K562 (cell line): ENCODE measurements around the gene AMH. TPM values are rescaled to one million over a fixed set of nuclear protein-coding genes. Genes with fewer than 3 reads are reported as not detected.

Source experiments
- BHLHE40 ChIP-seq: IDR thresholded peaks from 2 replicates; pipeline ENCODE4 v1.6.1; 2011; ENCODE audit warnings: low read length, improper control_type of control experiment
- BRD9 ChIP-seq: fragments of 450-650 bp; IDR thresholded peaks from 2 replicates; pipeline ENCODE4 v1.6.1; 2018; ENCODE audit warnings: low read depth; ENCODE audit not compliant: partially characterized antibody
- CHD1 ChIP-seq: fragments of 200-600 bp; sonication (generic); IDR thresholded peaks from one replicate; pipeline ENCODE4 v1.6.1; 2012; ENCODE audit warnings: mild to moderate bottlenecking, moderate library complexity, low read length, inconsistent platforms
- CXXC5 ChIP-seq: fragments of 250-450 bp; sonication (Bioruptor Pico); IDR thresholded peaks from 2 replicates; pipeline ENCODE4 v1.8.0; 2022; ENCODE audit warnings: inconsistent platforms, mild to moderate bottlenecking, moderate library complexity
- ELF1 ChIP-seq: fragments of 200-800 bp; sonication (Bioruptor generic); IDR thresholded peaks from 2 replicates; pipeline ENCODE4 v1.6.1; 2016; ENCODE audit warnings: missing genetic modification characterization, missing compliant biosample characterization
- GABPA ChIP-seq: fragments of 200-800 bp; sonication (Bioruptor generic); conservative IDR thresholded peaks from 2 replicates; pipeline ENCODE4 v1.6.1; 2016; ENCODE audit warnings: low read depth, missing genetic modification characterization, missing compliant biosample characterization
- HOXB6 ChIP-seq: fragments of 250-450 bp; sonication (Bioruptor Pico); IDR thresholded peaks from 2 replicates; pipeline ENCODE4 v1.5.1; 2022; ENCODE audit warnings: mild to moderate bottlenecking, borderline replicate concordance
- KDM5B ChIP-seq: fragments of 200-600 bp; sonication (generic); IDR thresholded peaks from 2 replicates; pipeline ENCODE4 v1.6.1; 2012; ENCODE audit warnings: low read depth, mild to moderate bottlenecking, moderate library complexity, low read length, control low read depth, inconsistent platforms; ENCODE audit not compliant: insufficient replicate concordance
- KLF1 ChIP-seq: fragments of 450-650 bp; IDR thresholded peaks from 2 replicates; pipeline ENCODE4 v1.6.1; 2016; ENCODE audit warnings: missing genetic modification characterization, missing compliant biosample characterization
- MAX ChIP-seq: sonication (generic); formaldehyde crosslinking; IDR thresholded peaks from 2 replicates; pipeline ENCODE4 v1.9.0; 2022; ENCODE audit warnings: mild to moderate bottlenecking, missing genetic modification reagents
- MTF1 ChIP-seq: fragments of 250-450 bp; sonication (Bioruptor Pico); IDR thresholded peaks from 2 replicates; pipeline ENCODE4 v1.9.0; 2021; ENCODE audit warnings: moderate library complexity, mild to moderate bottlenecking, inconsistent platforms, borderline replicate concordance
- NBN ChIP-seq: fragments of 450-650 bp; IDR thresholded peaks from 2 replicates; pipeline ENCODE4 v1.6.1; 2016; ENCODE audit warnings: low read depth, mild to moderate bottlenecking
- NR2C1 ChIP-seq, 2 experiments: fragments of 450-650 bp; IDR thresholded peaks; 2 replicates each; pipeline ENCODE4 v1.6.1; 2017; ENCODE audit warnings: mild to moderate bottlenecking in 2 of 2, antibody characterized with exemption in 1 of 2, inconsistent platforms in 1 of 2, missing compliant biosample characterization in 1 of 2, missing genetic modification characterization in 1 of 2
- NR2C2 ChIP-seq, 2 experiments: fragments of 200-800 bp in 1 of 2; sonication (Bioruptor generic) in 1 of 2; sonication (generic) in 1 of 2; formaldehyde crosslinking in 1 of 2; IDR thresholded peaks; 2 replicates each; pipeline versions ENCODE4 v1.6.1 to v1.8.0; 2016 to 2022; ENCODE audit warnings: mild to moderate bottlenecking in 1 of 2, missing compliant biosample characterization in 1 of 2, missing genetic modification characterization in 1 of 2, missing genetic modification reagents in 1 of 2
- POLR2G ChIP-seq: fragments of 200-400 bp; formaldehyde crosslinking; IDR thresholded peaks from 2 replicates; pipeline ENCODE4 v1.6.1; 2017; ENCODE audit warnings: low read depth, mild to moderate bottlenecking, antibody characterized with exemption, low read length, moderate library complexity
- SMAD4 ChIP-seq: fragments of 250-450 bp; sonication (Bioruptor Pico); conservative IDR thresholded peaks from 2 replicates; pipeline ENCODE4 v1.8.0; 2021; ENCODE audit warnings: inconsistent platforms, mild to moderate bottlenecking, moderate library complexity
- YY1 ChIP-seq, 3 experiments: IDR thresholded peaks; 2 replicates each; pipeline ENCODE4 v1.6.1; 2011; ENCODE audit warnings: low read length in 2 of 3, mild to moderate bottlenecking in 2 of 3, moderate library complexity in 2 of 3, borderline replicate concordance in 1 of 3, control low read depth in 1 of 3, low read depth in 1 of 3; ENCODE audit not compliant: insufficient read depth in 3 of 3, insufficient replicate concordance in 2 of 3, control insufficient read depth in 1 of 3, insufficient read length in 1 of 3; ENCODE audit errors: extremely low read depth in 1 of 3
- ZFX ChIP-seq: sonication (generic); formaldehyde crosslinking; IDR thresholded peaks from 2 replicates; pipeline ENCODE4 v1.8.0; 2022; ENCODE audit warnings: mild to moderate bottlenecking, missing genetic modification reagents, moderate library complexity
- ZNF197 ChIP-seq: fragments of 200-800 bp; sonication (Bioruptor generic); IDR thresholded peaks from 2 replicates; pipeline ENCODE4 v1.6.1; 2016; ENCODE audit warnings: low read depth, missing genetic modification characterization, missing compliant biosample characterization
- ZNF395 ChIP-seq: fragments of 200-800 bp; sonication (Bioruptor generic); IDR thresholded peaks from 2 replicates; pipeline ENCODE4 v1.6.1; 2017; ENCODE audit warnings: missing genetic modification characterization, missing compliant biosample characterization
- ZNF431 ChIP-seq: sonication (generic); formaldehyde crosslinking; IDR thresholded peaks from 2 replicates; pipeline ENCODE4 v1.8.0; 2022; ENCODE audit warnings: mild to moderate bottlenecking, missing genetic modification reagents
- ZNF740 ChIP-seq, 3 experiments: fragments of 200-800 bp in 1 of 3; sonication (Bioruptor generic) in 1 of 3; sonication (generic) in 1 of 3; formaldehyde crosslinking in 1 of 3; IDR thresholded peaks; 2 replicates each; pipeline versions ENCODE4 v1.6.1 to v1.8.0; 2016 to 2022; ENCODE audit warnings: mild to moderate bottlenecking in 2 of 3, missing compliant biosample characterization in 2 of 3, missing genetic modification characterization in 2 of 3, missing genetic modification reagents in 1 of 3
- polyA plus RNA-seq, 8 experiments: library from polyadenylated mRNA; depleted of rRNA in 4 of 8; stranded (reverse) in 5 of 8; unstranded in 3 of 8; fragments of >200 nt; fragmentation: Nextera tagmentation in 2 of 8; fragmentation: Illumina TruSeq in 1 of 8; extraction: Ambion mirVana in 2 of 8; extraction: Trizol in 1 of 8; gene quantifications; 2 replicates each; pipeline versions ENCODE4 v1.2.1 to v1.2.3, GENCODE V29; 2011 to 2014; ENCODE audit warnings: inconsistent platforms in 1 of 8, missing spikeins in 1 of 8
- total RNA-seq, 7 experiments: library from RNA; depleted of rRNA in 6 of 7; stranded (reverse); fragments of >200 nt in 6 of 7; fragmentation: Illumina TruSeq in 2 of 7; extraction: Trizol in 2 of 7; gene quantifications; 2 replicates each; pipeline versions ENCODE4 v1.2.1 to v1.2.3, GENCODE V29; 2011 to 2021; ENCODE audit warnings: low replicate concordance in 1 of 7

The AMH gene
- total and polyA plus RNA-seq, 9 of the 15 experiments (the other 6 are each of a cell fraction or from before 2014, with no cell fraction given), result 0.29 to 27.4 (median 2.6) TPM; not detected in 2

- TF ChIP-seq ZNF197 (CRISPR knock-in tag) (0 out of 2 replicates have a peak, but pooled peaks have one; percentile 29), SMAD4 (peak; percentile 62; the same call in 1 of the 2 replicates), ZNF395 (CRISPR knock-in tag) (0 out of 2 replicates have a peak, but pooled peaks have one; percentile 39), GABPA (tag) (peak; percentile 74), ZNF740 (CRISPR knock-in tag; IDR thresholded peaks at IDR 0.05) (peak; percentile 9), ZNF740 (tag; IDR thresholded peaks at IDR 0.05) (no peak), POLR2G (peak; percentile 73), CHD1 (no peak), NBN (no peak), KLF1 (tag) (0 out of 2 replicates have a peak, but pooled peaks have one; percentile 67), BRD9 (no peak), YY1 (IDR thresholded peaks at IDR 0.05; ENCODE audit: borderline replicate concordance in 1 of 3, control insufficient read depth in 1 of 3, extremely low read depth in 1 of 3, insufficient read depth in 3 of 3, insufficient read length in 1 of 3, insufficient replicate concordance in 2 of 3, low read depth in 1 of 3, low read length in 2 of 3) (peak in 1 of 3 experiments; percentile 67), MAX (peak; percentile 86), KDM5B (peak; percentile 59), HOXB6 (CRISPR knock-in tag) (no peak), NR2C2 (CRISPR knock-in tag; IDR thresholded peaks at IDR 0.05) (no peak), NR2C2 (tag; IDR thresholded peaks at IDR 0.05) (peak; percentile 29; the same call in 1 of the 2 replicates), MTF1 (CRISPR knock-in tag) (no peak), NR2C1 (IDR thresholded peaks at IDR 0.05) (no peak), NR2C1 (tag; IDR thresholded peaks at IDR 0.05) (no peak), ZNF431 (peak; percentile 40; the same call in 1 of the 2 replicates), BHLHE40 (peak; percentile 35), ZFX (CRISPR knock-in tag) (peak; percentile 53), ELF1 (tag) (peak; percentile 38; the same call in 1 of the 2 replicates), CXXC5 (CRISPR knock-in tag) (peak; percentile 83)
Measured at GRCh38 chr19:2289714-2290435, 40.8 kb downstream of the AMH start (continued).
